ENCODE measurements around the gene PSAP. TPM values are rescaled to one million over a fixed set of nuclear protein-coding genes. Genes with fewer than 3 reads are reported as not detected.

The PSAP gene
- polyA plus RNA-seq, 1 experiment = 1,979 TPM

DNA sequence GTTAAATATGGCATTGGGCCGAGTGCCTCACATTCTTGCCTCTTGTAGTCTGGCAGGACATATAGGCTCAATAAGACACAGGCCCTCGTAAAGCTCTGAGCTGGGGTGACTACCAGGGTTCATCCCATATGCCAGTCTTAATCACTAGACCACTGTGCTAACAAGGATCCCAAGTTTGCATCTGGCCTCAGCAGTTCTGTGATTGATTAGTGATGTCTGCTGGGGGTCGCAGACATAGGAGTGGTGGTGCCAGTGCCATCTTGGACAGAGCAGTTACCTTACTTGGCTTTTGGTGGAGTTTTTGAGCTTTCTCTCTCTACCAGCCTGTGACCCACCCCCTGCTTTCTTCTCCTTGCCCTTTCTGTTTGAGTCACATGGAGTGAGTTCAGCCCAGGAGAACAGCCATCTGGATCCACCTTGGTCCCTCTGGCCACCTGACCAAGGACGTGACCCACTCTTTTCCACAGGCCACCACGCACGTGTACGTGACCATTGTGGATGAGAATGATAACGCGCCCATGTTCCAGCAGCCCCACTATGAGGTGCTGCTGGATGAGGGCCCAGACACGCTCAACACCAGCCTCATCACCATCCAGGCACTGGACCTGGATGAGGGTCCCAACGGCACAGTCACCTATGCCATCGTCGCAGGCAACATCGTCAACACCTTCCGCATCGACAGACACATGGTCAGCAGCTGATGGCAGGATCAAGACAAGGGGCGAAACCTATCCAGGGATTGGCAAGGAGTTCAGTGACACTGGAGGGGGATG, 73.7 kb downstream of the PSAP start:
- Histone ChIP-seq H3K27me3 (ENCODE audit: control insufficient read depth, insufficient read depth, low read length) (0 out of 2 replicates have a peak, but pooled peaks cover 7% of the 10 kb centered on the region), H3K4me3 (ENCODE audit: low read depth, low read length) (no peak overlapping the region), H3K36me3 (ENCODE audit: control insufficient read depth, insufficient read depth, low read length) (no peaks in the 10 kb centered on the region)
- TF ChIP-seq, protein P1, sequence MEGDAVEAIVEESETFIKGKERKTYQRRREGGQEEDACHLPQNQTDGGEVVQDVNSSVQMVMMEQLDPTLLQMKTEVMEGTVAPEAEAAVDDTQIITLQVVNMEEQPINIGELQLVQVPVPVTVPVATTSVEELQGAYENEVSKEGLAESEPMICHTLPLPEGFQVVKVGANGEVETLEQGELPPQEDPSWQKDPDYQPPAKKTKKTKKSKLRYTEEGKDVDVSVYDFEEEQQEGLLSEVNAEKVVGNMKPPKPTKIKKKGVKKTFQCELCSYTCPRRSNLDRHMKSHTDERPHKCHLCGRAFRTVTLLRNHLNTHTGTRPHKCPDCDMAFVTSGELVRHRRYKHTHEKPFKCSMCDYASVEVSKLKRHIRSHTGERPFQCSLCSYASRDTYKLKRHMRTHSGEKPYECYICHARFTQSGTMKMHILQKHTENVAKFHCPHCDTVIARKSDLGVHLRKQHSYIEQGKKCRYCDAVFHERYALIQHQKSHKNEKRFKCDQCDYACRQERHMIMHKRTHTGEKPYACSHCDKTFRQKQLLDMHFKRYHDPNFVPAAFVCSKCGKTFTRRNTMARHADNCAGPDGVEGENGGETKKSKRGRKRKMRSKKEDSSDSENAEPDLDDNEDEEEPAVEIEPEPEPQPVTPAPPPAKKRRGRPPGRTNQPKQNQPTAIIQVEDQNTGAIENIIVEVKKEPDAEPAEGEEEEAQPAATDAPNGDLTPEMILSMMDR (IDR thresholded peaks at IDR 0.05; ENCODE audit: insufficient read depth, low read depth, low read length) = no peak
- ChIA-PET POLR2A (no interaction called here), CTCF (interaction anchor here (0.9 to 6.3 kb wide), 4 partner anchors 8 to 569 kb away, joined by 3 to 41 read pairs (median 4); no protein-coding TSS in a partner anchor)
- DNase-seq (ENCODE audit: low read depth) = no peak

- 0 out of 2 replicates have a peak, but pooled peaks cover 2% of the 10 kb centered on the region for H3K27me3 ChIP-seq (ENCODE audit: control insufficient read depth, insufficient read depth, low read length)
- no peak overlapping the region for H3K4me3 ChIP-seq (ENCODE audit: low read depth, low read length)
- TF ChIP-seq, protein P1 (IDR thresholded peaks at IDR 0.05; ENCODE audit: insufficient read depth, low read depth, low read length) = no peak
- no peaks in the 10 kb centered on the region for H3K36me3 ChIP-seq (ENCODE audit: control insufficient read depth, insufficient read depth, low read length)
- ChIA-PET CTCF (interaction anchor here (0.6 to 6.3 kb wide), 4 partner anchors 9 to 80 kb away, joined by 3 to 41 read pairs (median 5); no protein-coding TSS in a partner anchor), POLR2A (no interaction called here)
- DNase-seq (ENCODE audit: low read depth) = no peak
Measured at GRCh38 chr10:71776481-71776925, 74.5 kb downstream of the PSAP start.

GRCh38 chr10:71774916-71775702, 75.9 kb downstream of the PSAP start:
- CTCF ChIA-PET = interaction anchor here (1.0 to 6.3 kb wide), 8 partner anchors 38 to 461 kb away, joined by 3 to 50 read pairs (median 7); no protein-coding TSS in a partner anchor
- H3K36me3 ChIP-seq (ENCODE audit: control insufficient read depth, insufficient read depth, low read length) = no peaks in the 10 kb centered on the region
- DNase-seq (ENCODE audit: low read depth) = no peak
- no peak overlapping the region for H3K4me3 ChIP-seq (ENCODE audit: low read depth, low read length)
- TF ChIP-seq, protein P1 (IDR thresholded peaks at IDR 0.05; ENCODE audit: insufficient read depth, low read depth, low read length) = no peak
- no peaks in the 10 kb centered on the region for H3K27me3 ChIP-seq (ENCODE audit: control insufficient read depth, insufficient read depth, low read length)
- POLR2A ChIA-PET = no interaction called here

DNA sequence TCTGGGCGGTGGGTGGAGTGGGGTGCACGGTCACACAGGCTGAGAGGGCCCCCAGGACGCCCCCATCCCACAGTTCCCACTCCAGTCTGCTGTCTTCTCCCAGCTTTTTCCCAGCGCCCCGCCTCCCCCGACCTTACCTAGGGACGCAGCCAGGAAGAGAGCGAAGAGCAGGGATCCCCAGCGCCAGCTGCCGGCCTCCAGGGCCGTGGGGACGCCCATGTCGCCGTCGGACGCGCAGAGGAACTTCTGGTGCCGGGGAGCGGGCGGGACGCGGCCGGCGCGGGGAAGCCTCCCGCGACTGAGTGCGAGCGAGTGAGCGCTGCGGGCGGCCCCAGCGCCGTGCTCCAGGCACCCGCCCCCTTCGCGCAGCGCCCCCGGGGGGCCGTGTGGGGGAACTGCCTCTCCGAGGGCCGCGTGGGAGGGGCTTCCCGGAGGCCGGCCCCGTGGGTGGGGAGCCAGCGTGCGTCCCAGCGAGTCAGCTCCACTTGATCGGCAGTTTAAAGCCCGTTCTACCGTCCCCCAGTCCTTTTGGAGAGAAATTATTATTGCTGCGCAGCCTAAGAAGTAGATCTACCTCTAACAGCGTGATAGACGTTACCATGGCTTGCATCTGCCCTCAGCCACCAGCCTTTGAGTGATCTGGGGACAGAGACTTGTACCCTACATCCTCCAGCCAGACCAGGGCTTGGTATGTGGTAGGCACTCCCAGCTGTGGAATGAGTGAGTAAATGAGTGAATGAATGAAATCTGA, 77.7 kb downstream of the PSAP start, which contains the start of gene VSIR:
VSIR (minus strand) TSS at position 300 of the 751 bp plus-strand sequence; CDS start at position 219, 81 bp downstream.
- H3K4me3 ChIP-seq (ENCODE audit: low read depth, low read length) = peak within 1 kb of the TSS; percentile 85
- TF ChIP-seq, protein P1 (IDR thresholded peaks at IDR 0.05; ENCODE audit: insufficient read depth, low read depth, low read length) = peak; percentile 67
- peaks cover 1% of the 10 kb centered on the region; the same call in 1 of the 2 replicates for H3K36me3 ChIP-seq (ENCODE audit: control insufficient read depth, insufficient read depth, low read length)
- CTCF ChIA-PET = interaction anchor here (0.6 to 6.3 kb wide), 41 partner anchors 9 to 460 kb away, joined by 3 to 50 read pairs (median 5); partner anchors contain the start of gene SLC29A3
- POLR2A ChIA-PET = interaction anchor here (0.6 kb wide), 2 partner anchors 11 to 13 kb away, joined by 4 to 5 read pairs; no protein-coding TSS in a partner anchor
- H3K27me3 ChIP-seq (ENCODE audit: control insufficient read depth, insufficient read depth, low read length) = no peaks in the 10 kb centered on the region
- peak; percentile 41 for DNase-seq (ENCODE audit: low read depth)
